ENCODE results near the gene BFSP2.

DNA sequence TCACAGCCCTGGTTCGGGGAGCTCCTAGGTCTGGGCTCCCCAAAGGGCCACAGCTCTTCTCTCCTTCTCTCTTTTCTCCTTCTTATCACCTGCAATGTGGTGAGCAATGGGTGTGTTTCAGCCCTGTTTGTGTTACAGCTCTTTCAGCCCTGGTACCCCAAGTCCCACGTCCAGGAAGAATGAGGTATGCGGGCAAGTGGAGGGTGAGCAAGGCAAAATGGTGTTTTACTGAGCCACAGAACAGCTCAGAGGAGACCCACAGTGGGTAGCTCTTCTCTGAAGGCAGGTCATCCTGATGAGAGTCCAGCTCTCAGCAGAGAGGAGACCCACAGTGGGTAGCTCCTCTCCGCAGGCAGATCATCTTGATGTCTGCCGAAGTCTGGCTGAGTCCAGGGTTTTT lies 86.8 kb downstream of the BFSP2 start:
- TF ChIP-seq, protein P1, sequence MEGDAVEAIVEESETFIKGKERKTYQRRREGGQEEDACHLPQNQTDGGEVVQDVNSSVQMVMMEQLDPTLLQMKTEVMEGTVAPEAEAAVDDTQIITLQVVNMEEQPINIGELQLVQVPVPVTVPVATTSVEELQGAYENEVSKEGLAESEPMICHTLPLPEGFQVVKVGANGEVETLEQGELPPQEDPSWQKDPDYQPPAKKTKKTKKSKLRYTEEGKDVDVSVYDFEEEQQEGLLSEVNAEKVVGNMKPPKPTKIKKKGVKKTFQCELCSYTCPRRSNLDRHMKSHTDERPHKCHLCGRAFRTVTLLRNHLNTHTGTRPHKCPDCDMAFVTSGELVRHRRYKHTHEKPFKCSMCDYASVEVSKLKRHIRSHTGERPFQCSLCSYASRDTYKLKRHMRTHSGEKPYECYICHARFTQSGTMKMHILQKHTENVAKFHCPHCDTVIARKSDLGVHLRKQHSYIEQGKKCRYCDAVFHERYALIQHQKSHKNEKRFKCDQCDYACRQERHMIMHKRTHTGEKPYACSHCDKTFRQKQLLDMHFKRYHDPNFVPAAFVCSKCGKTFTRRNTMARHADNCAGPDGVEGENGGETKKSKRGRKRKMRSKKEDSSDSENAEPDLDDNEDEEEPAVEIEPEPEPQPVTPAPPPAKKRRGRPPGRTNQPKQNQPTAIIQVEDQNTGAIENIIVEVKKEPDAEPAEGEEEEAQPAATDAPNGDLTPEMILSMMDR (IDR thresholded peaks at IDR 0.05): no peak
- no peak for TF ChIP-seq POLR2A (IDR thresholded peaks at IDR 0.05)
- TF ChIP-seq EP300 (IDR thresholded peaks at IDR 0.05): no peak

Measured in tibial nerve (tissue), 4 donors.